Activated T-helper 1 cell treated with anti-CD3 and anti-CD28 coated beads, Interleukin-12 subunit alpha, Interleukin-12 subunit beta, Interleukin-2, Interleukin-4 antibody, amounts not matched to agents 30 ng/mL and 10 ng/mL and 1 ng/mL, durations not matched to agents 14 hours and 24 hours and 36 hours (primary cell): Measurements from ENCODE around the gene FAM131B. TPM values are rescaled to one million over a fixed set of nuclear protein-coding genes. Genes with fewer than 3 reads are reported as not detected.

Experiments
- DNase-seq: peaks from one replicate; pipeline ENCODE4 v3.0.0; 2021; ENCODE audit warnings: low spot score
- H3K27ac Mint-ChIP-seq: one replicate; pipeline ENCODE4 v1.8.0; 2021; ENCODE audit warnings: mild to moderate bottlenecking, mixed read lengths
- H3K27me3 Mint-ChIP-seq: one replicate; pipeline ENCODE4 v1.8.0; 2022; ENCODE audit warnings: mild to moderate bottlenecking, moderate library complexity, mixed read lengths; ENCODE audit not compliant: insufficient read depth
- H3K36me3 Mint-ChIP-seq: one replicate; pipeline ENCODE4 v1.8.0; 2021; ENCODE audit warnings: low read depth, mixed read lengths
- H3K4me1 Mint-ChIP-seq: one replicate; pipeline ENCODE4 v1.8.0; 2021; ENCODE audit warnings: low read depth, mixed read lengths
- H3K4me3 Mint-ChIP-seq: one replicate; pipeline ENCODE4 v1.8.0; 2021; ENCODE audit warnings: mild to moderate bottlenecking, moderate library complexity, mixed read lengths
- H3K9me3 Mint-ChIP-seq: one replicate; pipeline ENCODE4 v1.8.0; 2021; ENCODE audit warnings: mixed read lengths
- intact Hi-C: fragments of 100-400 bp; cut with micrococcal nuclease; formaldehyde crosslinking; loops from one replicate; pipeline ENCODE4 v1.15.1; 2024
- total RNA-seq: library from RNA; stranded (reverse); gene quantifications from 2 replicates; pipeline ENCODE4 v1.2.3, GENCODE V29; 2022

Gene FAM131B
- total RNA-seq, 1 donor from 2014 or later = 0.54 TPM

GRCh38 chr7:143354965-143355364 lies 7.5 kb downstream of the FAM131B start:
- peaks cover 20% of the 10 kb centered on the region for H3K27me3 Mint-ChIP-seq
- no peak overlapping the region for H3K4me3 Mint-ChIP-seq
- intact Hi-C loops = no loop called here
- no peaks in the 10 kb centered on the region for H3K36me3 Mint-ChIP-seq
- no peak overlapping the region for H3K27ac Mint-ChIP-seq
- no peaks in the 10 kb centered on the region for H3K4me1 Mint-ChIP-seq
- no peak for DNase-seq
- no peaks in the 10 kb centered on the region for H3K9me3 Mint-ChIP-seq

GRCh38 chr7:143354376-143354775 lies 8.1 kb downstream of the FAM131B start:
- no peak for DNase-seq
- intact Hi-C loops = no loop called here
- Mint-ChIP-seq H3K4me1 (no peaks in the 10 kb centered on the region), H3K27me3 (peaks cover 15% of the 10 kb centered on the region), H3K36me3 (no peaks in the 10 kb centered on the region), H3K9me3 (no peaks in the 10 kb centered on the region), H3K4me3 (no peak overlapping the region), H3K27ac (no peak overlapping the region)

- H3K4me3 Mint-ChIP-seq = no peak overlapping the region
- intact Hi-C loops = no loop called here
- H3K27ac Mint-ChIP-seq = no peak overlapping the region
- H3K9me3 Mint-ChIP-seq = no peaks in the 10 kb centered on the region
- H3K27me3 Mint-ChIP-seq = peaks cover 13% of the 10 kb centered on the region
- no peaks in the 10 kb centered on the region for H3K36me3 Mint-ChIP-seq
- DNase-seq = no peak
- H3K4me1 Mint-ChIP-seq = no peaks in the 10 kb centered on the region
Measured at GRCh38 chr7:143352531-143353002, 9.9 kb downstream of the FAM131B start.

GRCh38 chr7:143351574-143351973 lies 10.9 kb downstream of the FAM131B start:
- H3K36me3 Mint-ChIP-seq = no peaks in the 10 kb centered on the region
- no peak overlapping the region for H3K27ac Mint-ChIP-seq
- H3K9me3 Mint-ChIP-seq = no peaks in the 10 kb centered on the region
- intact Hi-C loops = no loop called here
- no peaks in the 10 kb centered on the region for H3K4me1 Mint-ChIP-seq
- H3K4me3 Mint-ChIP-seq = no peak overlapping the region
- DNase-seq = no peak
- peaks cover 16% of the 10 kb centered on the region for H3K27me3 Mint-ChIP-seq

GRCh38 chr7:143351060-143351459 lies 11.5 kb downstream of the FAM131B start:
- Mint-ChIP-seq H3K4me1 (no peaks in the 10 kb centered on the region), H3K4me3 (no peak overlapping the region), H3K36me3 (no peaks in the 10 kb centered on the region), H3K9me3 (no peaks in the 10 kb centered on the region), H3K27ac (no peak overlapping the region), H3K27me3 (peaks cover 19% of the 10 kb centered on the region)
- intact Hi-C loops = no loop called here
- DNase-seq = no peak

- Mint-ChIP-seq H3K9me3 (no peaks in the 10 kb centered on the region), H3K4me1 (peaks cover 8% of the 10 kb centered on the region), H3K27ac (no peak overlapping the region), H3K36me3 (no peaks in the 10 kb centered on the region), H3K27me3 (peaks cover 24% of the 10 kb centered on the region), H3K4me3 (no peak overlapping the region)
- no peak for DNase-seq
- intact Hi-C loops = no loop called here
Measured at GRCh38 chr7:143347950-143348349, 14.6 kb downstream of the FAM131B start.

- peaks cover 8% of the 10 kb centered on the region for H3K4me1 Mint-ChIP-seq
- peaks cover 22% of the 10 kb centered on the region for H3K27me3 Mint-ChIP-seq
- no peak overlapping the region for H3K4me3 Mint-ChIP-seq
- intact Hi-C loops = no loop called here
- DNase-seq = no peak
- no peaks in the 10 kb centered on the region for H3K9me3 Mint-ChIP-seq
- no peak overlapping the region for H3K27ac Mint-ChIP-seq
- no peaks in the 10 kb centered on the region for H3K36me3 Mint-ChIP-seq
Measured at GRCh38 chr7:143346018-143346417, 16.5 kb downstream of the FAM131B start.

GRCh38 chr7:143345428-143345900 lies 17.0 kb downstream of the FAM131B start:
- H3K27ac Mint-ChIP-seq = no peak overlapping the region
- H3K9me3 Mint-ChIP-seq = no peaks in the 10 kb centered on the region
- H3K4me1 Mint-ChIP-seq = peaks cover 8% of the 10 kb centered on the region
- no peaks in the 10 kb centered on the region for H3K36me3 Mint-ChIP-seq
- H3K4me3 Mint-ChIP-seq = peak overlapping the region; percentile 48
- peak; percentile 53 for DNase-seq
- peaks cover 23% of the 10 kb centered on the region for H3K27me3 Mint-ChIP-seq
- intact Hi-C loops = loop anchor here (2.0 kb wide), 1 partner anchor 35 kb away; the partner anchor contains the start of gene ZYX

GRCh38 chr7:143343596-143343995 lies 18.9 kb downstream of the FAM131B start:
- no peak overlapping the region for H3K4me3 Mint-ChIP-seq
- intact Hi-C loops = no loop called here
- DNase-seq = no peak
- H3K36me3 Mint-ChIP-seq = no peaks in the 10 kb centered on the region
- H3K9me3 Mint-ChIP-seq = no peaks in the 10 kb centered on the region
- peaks cover 31% of the 10 kb centered on the region for H3K27me3 Mint-ChIP-seq
- no peak overlapping the region for H3K27ac Mint-ChIP-seq
- peaks cover 8% of the 10 kb centered on the region for H3K4me1 Mint-ChIP-seq

- H3K27ac Mint-ChIP-seq = no peak overlapping the region
- DNase-seq = no peak
- H3K36me3 Mint-ChIP-seq = no peaks in the 10 kb centered on the region
- no peaks in the 10 kb centered on the region for H3K9me3 Mint-ChIP-seq
- no peak overlapping the region for H3K4me3 Mint-ChIP-seq
- peaks cover 8% of the 10 kb centered on the region for H3K4me1 Mint-ChIP-seq
- intact Hi-C loops = no loop called here
- H3K27me3 Mint-ChIP-seq = peaks cover 36% of the 10 kb centered on the region
Measured at GRCh38 chr7:143341842-143342241, 20.7 kb downstream of the FAM131B start.

GRCh38 chr7:143337216-143337615 lies 25.3 kb downstream of the FAM131B start:
- no peak overlapping the region for H3K4me3 Mint-ChIP-seq
- intact Hi-C loops = no loop called here
- DNase-seq = no peak
- no peaks in the 10 kb centered on the region for H3K4me1 Mint-ChIP-seq
- H3K36me3 Mint-ChIP-seq = no peaks in the 10 kb centered on the region
- no peak overlapping the region for H3K27ac Mint-ChIP-seq
- peaks cover 53% of the 10 kb centered on the region for H3K27me3 Mint-ChIP-seq
- H3K9me3 Mint-ChIP-seq = no peaks in the 10 kb centered on the region

GRCh38 chr7:143334244-143334643 lies 28.3 kb downstream of the FAM131B start:
- H3K9me3 Mint-ChIP-seq = no peaks in the 10 kb centered on the region
- no peaks in the 10 kb centered on the region for H3K36me3 Mint-ChIP-seq
- intact Hi-C loops = no loop called here
- no peak overlapping the region for H3K4me3 Mint-ChIP-seq
- H3K27me3 Mint-ChIP-seq = peaks cover 53% of the 10 kb centered on the region
- no peak for DNase-seq
- H3K4me1 Mint-ChIP-seq = no peaks in the 10 kb centered on the region
- no peak overlapping the region for H3K27ac Mint-ChIP-seq

- Mint-ChIP-seq H3K9me3 (no peaks in the 10 kb centered on the region), H3K27ac (no peak overlapping the region), H3K27me3 (peaks cover 35% of the 10 kb centered on the region), H3K4me1 (no peaks in the 10 kb centered on the region), H3K4me3 (no peak overlapping the region), H3K36me3 (no peaks in the 10 kb centered on the region)
- intact Hi-C loops = no loop called here
- DNase-seq = no peak
Measured at GRCh38 chr7:143331179-143331801, 31.2 kb downstream of the FAM131B start.
